ENCODE results near the gene ATP12A. TPM values are rescaled to one million over a fixed set of nuclear protein-coding genes. Genes with fewer than 3 reads are reported as not detected.

Gene ATP12A
- total and polyA plus RNA-seq, 2 of the 8 experiments (the other 6 are each of a cell fraction or from before 2014, with no cell fraction given) = 0.80 to 1.3 TPM

GRCh38 chr13:24698686-24699085, 18.5 kb downstream of the ATP12A start (continued):
- no peak for TF ChIP-seq CTCF (IDR thresholded peaks at IDR 0.05; ENCODE audit: control extremely low read depth in 1 of 3, insufficient read depth in 1 of 3, low read depth in 1 of 3, low read length in 3 of 3)
- TF ChIP-seq SUZ12 (IDR thresholded peaks at IDR 0.05; ENCODE audit: low read length) = no peak
- TF ChIP-seq TBP (IDR thresholded peaks at IDR 0.05; ENCODE audit: low read depth, low read length) = no peak
- TF ChIP-seq BCL11A (IDR thresholded peaks at IDR 0.05; ENCODE audit: low read depth in 2 of 2, low read length in 2 of 2) = no peak

All from H1 (cell line).